Aorta (tissue), 5 donors: ENCODE data around the gene PKD1. TPM values are rescaled to one million over a fixed set of nuclear protein-coding genes. Genes with fewer than 3 reads are reported as not detected.

Experiments used
- ATAC-seq: fragments of 200-7000 bp; cut with Tn5 transposase; one replicate; pipeline ENCODE4 v1.9.1; 2022; ENCODE audit warnings: moderate library complexity; ENCODE audit not compliant: low FRiP score
- DNase-seq, 2 donors: peaks; one replicate each; pipeline ENCODE4 v3.0.0-alpha.2; 2020
- H3K27ac ChIP-seq, 2 donors: one replicate each; pipeline ENCODE4 v1.5.1; 2013; ENCODE audit warnings: low read length in 2 of 2, mild to moderate bottlenecking in 2 of 2, moderate library complexity in 2 of 2, control low read depth in 1 of 2, inconsistent platforms in 1 of 2, low read depth in 1 of 2
- H3K27me3 ChIP-seq, 2 donors: one replicate each; pipeline ENCODE4 v1.6.1; 2013; ENCODE audit warnings: control low read depth in 1 of 2, low read length in 1 of 2, mild to moderate bottlenecking in 1 of 2, moderate library complexity in 1 of 2; ENCODE audit not compliant: insufficient read depth in 2 of 2, control insufficient read depth in 1 of 2
- H3K36me3 ChIP-seq, 2 donors: one replicate each; pipeline ENCODE4 v1.6.1; 2013; ENCODE audit warnings: control low read depth in 1 of 2, low read length in 1 of 2, mild to moderate bottlenecking in 1 of 2; ENCODE audit not compliant: insufficient read depth in 2 of 2, control insufficient read depth in 1 of 2
- H3K4me1 ChIP-seq, 2 donors: one replicate each; pipeline ENCODE4 v1.6.1; 2013; ENCODE audit warnings: low read length in 2 of 2, control low read depth in 1 of 2, mild to moderate bottlenecking in 1 of 2, moderate library complexity in 1 of 2; ENCODE audit not compliant: insufficient read depth in 2 of 2, control insufficient read depth in 1 of 2
- H3K4me3 ChIP-seq, 2 donors: one replicate each; pipeline ENCODE4 v1.5.1; 2013; ENCODE audit warnings: low read length in 2 of 2, control low read depth in 1 of 2, mild to moderate bottlenecking in 1 of 2
- H3K9me3 ChIP-seq: one replicate; pipeline ENCODE4 v1.6.1; 2013; ENCODE audit warnings: mild to moderate bottlenecking, low read length; ENCODE audit not compliant: control insufficient read depth
- WGBS, 2 donors: extraction: QIAGEN DNeasy Blood & Tissue Kit; methylation state at CpG; one replicate each; pipeline ENCODE4 v1.1.7; 2013; 5-methylcytosine and 5-hydroxymethylcytosine counted together
- intact Hi-C, 2 donors: fragments of 100-400 bp; cut with DNase I; formaldehyde crosslinking; loops; one replicate each; pipeline versions ENCODE4 v1.14.2 to v1.15.0; 2022
- polyA plus RNA-seq, 2 donors: library from polyadenylated mRNA; stranded (reverse); fragments of 200-250 nt; gene quantifications; one replicate each; pipeline ENCODE4 v1.2.3, GENCODE V29; 2013
- total RNA-seq, 2 donors: library from RNA; stranded (reverse); fragmentation: NEBNext Ultra II Directional; extraction: Animal tissue kit (Norgen Biotek cat#: 25700); gene quantifications; one replicate each; pipeline ENCODE4 v1.2.1, GENCODE V29; 2021
- donor health status: healthy with polysubstance abuse.
- donor health status: Bipolar disorder and iron deficiency.
- donor health status: DM: no; HTN: no; CAD: no.
- donor health status: DM: no; HTN: no; CAD: no.
- donor health status: DM: yes; HTN: yes; CAD: no.

PKD1 gene
- total and polyA plus RNA-seq, 4 donors, result 42.8 to 337 (median 297) TPM

DNA sequence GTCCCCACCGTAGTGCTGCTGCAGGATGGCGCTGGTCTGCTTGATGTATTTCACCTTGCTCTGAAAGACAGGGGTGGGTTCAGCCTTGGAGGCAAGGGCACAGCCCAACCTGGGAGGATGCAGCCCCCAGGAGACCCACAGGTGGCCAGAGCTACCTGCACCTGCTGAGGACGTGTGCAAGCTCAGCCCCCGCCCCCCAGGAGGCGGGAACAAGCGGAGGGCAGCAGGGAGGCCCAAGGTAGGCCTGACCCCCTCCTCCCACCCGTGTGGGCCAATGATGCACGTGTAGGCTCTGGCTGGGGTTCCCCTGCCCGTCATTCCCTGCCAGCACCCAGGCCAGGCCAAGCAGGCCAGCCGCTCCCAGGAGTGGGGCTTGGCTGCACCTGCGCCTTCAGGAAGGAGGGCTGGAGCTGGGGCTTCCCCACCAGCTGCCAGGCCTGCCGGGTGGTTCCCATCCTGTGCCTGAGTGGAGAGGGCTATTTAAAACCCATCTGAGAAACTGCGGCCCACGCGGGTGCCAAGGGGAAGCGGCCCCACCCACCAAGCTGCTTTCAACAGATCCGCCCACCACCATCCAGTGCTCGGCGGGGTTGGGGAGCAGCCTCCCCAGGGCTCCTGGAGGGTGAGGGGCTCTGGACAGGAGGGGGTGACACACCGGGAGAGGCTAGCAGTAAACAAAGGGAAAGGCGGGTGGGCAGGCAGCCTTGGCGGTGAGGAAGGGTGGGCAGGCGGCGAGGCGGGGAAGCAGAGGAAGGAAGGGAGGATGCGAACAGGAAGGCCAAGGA lies 91.8 kb downstream of the PKD1 start:
- no peaks in the 10 kb centered on the region for H3K27me3 ChIP-seq
- WGBS, 2 donors, result 59 to 68% methylated on average over 24 to 26 of the region's 26 CpGs
- intact Hi-C loops, result no loop called here
- H3K36me3 ChIP-seq, result no peaks in the 10 kb centered on the region
- DNase-seq (no peak), ATAC-seq (no peak)
- no peak overlapping the region for H3K4me3 ChIP-seq
- H3K27ac ChIP-seq, result no peak overlapping the region
- no peaks in the 10 kb centered on the region for H3K9me3 ChIP-seq
- no peaks in the 10 kb centered on the region for H3K4me1 ChIP-seq

DNA sequence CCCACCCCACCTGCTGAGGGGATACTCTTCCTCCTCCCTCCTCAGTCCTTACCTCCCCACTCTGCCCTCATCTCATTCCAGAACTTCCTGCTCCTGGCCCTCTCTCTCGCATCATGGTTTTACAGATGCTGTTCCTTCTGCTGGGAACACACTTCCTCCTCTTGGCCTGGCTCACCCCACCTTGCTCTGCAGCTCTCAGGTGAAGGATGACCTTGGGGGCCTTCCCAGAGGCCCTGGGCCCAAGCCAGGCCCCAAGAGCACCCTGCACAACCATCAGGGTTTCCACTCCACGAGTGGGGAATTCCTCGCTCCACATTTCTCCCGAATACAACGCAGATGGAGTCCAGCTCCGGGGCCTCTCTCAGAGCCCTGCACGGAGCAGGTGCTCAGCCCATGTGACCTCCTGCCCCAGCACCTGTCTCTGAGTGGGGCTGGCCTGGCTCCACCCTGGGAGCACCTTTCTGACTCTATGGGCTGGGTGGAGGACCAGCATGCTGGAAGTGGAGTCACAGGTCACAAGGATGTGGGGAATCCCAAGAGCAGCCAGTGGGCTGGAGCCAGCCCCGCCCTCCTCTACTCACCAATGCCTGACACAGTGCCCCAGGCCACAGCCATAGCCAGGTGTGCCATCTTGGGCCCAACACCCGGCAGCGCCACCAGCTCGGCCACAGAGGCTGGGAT lies 92.6 kb downstream of the PKD1 start:
- Histone ChIP-seq H3K9me3 (no peaks in the 10 kb centered on the region), H3K4me1 (no peaks in the 10 kb centered on the region), H3K27ac (no peak overlapping the region), H3K27me3 (no peaks in the 10 kb centered on the region), H3K36me3 (no peaks in the 10 kb centered on the region), H3K4me3 (no peak overlapping the region)
- WGBS, 2 donors, result 89 to 92% methylated on average over 11 of the region's 11 CpGs
- DNase-seq (no peak), ATAC-seq (no peak)
- intact Hi-C loops, result no loop called here

DNA sequence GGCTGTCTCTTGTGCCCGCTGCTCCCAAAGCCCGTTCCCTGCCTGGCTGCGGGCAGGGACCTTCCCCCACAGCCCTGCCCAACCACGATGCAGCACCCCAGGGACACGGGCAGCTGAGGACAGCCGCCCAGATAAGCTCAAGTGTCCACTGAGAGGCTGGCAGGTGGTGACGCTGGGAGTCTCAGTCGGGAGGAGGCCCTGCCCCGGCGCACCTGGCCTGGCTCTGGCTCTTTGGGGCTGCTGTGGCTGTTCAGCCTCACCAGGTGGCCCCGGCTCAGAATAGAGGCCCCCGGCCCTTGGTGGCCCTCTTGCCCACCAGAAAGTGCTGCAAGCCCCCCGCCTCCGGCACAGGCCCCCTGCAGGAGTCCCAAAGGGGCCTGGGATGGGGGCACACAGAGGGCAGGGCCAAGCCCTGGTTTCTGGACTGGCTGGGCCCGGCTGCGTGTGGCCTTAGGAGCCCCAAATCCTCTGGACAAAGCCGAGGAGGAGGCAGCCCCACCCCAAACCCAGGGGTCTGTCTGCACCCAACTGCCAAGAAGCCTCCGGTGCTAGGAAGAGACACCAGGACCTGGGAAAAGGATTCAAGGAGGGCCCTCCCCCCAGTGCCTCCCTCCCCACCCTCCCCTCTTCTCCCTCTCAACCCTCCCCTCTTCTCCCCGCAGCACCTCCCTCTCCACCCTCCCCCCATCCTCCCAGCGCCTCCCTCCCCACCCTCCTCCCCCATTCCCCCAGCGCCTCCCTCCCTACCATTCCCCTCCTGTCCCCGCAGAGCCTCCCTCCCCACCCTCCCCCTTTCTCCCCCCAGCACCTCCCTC lies 93.3 kb downstream of the PKD1 start:
- intact Hi-C loops, result no loop called here
- H3K4me3 ChIP-seq, result no peak overlapping the region
- H3K36me3 ChIP-seq, result no peaks in the 10 kb centered on the region
- H3K9me3 ChIP-seq, result no peaks in the 10 kb centered on the region
- H3K27me3 ChIP-seq, result no peaks in the 10 kb centered on the region
- DNase-seq (no peak), ATAC-seq (no peak)
- H3K27ac ChIP-seq, result no peak overlapping the region
- H3K4me1 ChIP-seq, result no peaks in the 10 kb centered on the region
- 85 to 88% methylated on average over 18 to 22 of the region's 22 CpGs for WGBS, 2 donors

DNA sequence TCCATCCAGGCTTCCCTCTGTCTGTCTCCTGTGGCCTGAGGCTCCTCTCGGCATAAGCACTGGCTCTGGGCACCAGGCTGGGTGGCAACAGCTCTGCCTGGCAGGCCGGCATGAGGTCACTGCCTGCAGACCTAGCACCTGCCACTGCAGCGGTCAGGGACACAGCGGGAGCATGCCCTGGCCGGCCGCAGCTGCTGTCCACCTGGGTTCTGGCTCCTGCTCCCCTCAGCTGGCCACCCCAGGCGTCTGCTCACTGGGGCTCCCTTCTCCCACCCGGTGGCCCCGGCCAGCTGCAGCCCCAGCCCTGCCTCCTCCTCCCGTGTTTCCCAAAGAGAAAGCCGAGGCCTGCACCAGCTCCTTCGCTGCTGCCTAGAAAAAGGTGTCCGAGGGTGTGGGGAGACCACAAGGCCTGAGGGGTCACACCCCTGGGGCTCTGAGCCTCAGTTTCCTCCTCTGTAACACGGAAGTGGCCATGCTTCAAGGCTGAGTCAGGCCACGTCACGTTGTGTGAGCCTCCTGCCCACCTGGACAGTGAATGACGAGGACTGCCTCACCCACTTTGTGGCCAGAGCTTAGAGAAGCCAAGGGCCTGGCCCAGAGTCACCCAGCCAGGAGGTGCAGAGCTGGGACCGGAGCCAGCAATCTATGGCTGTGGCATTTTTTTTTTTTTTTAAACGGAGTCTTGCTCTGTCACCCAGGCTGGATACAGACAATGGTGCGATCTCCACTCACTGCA lies 94.7 kb downstream of the PKD1 start:
- intact Hi-C loops, result no loop called here
- WGBS, 2 donors, result 80 to 81% methylated on average over 20 of the region's 20 CpGs
- ATAC-seq (no peak), DNase-seq (no peak)
- no peak overlapping the region for H3K4me3 ChIP-seq
- no peaks in the 10 kb centered on the region for H3K4me1 ChIP-seq
- H3K27ac ChIP-seq, result no peak overlapping the region
- H3K36me3 ChIP-seq, result no peaks in the 10 kb centered on the region
- no peaks in the 10 kb centered on the region for H3K9me3 ChIP-seq
- no peaks in the 10 kb centered on the region for H3K27me3 ChIP-seq

DNA sequence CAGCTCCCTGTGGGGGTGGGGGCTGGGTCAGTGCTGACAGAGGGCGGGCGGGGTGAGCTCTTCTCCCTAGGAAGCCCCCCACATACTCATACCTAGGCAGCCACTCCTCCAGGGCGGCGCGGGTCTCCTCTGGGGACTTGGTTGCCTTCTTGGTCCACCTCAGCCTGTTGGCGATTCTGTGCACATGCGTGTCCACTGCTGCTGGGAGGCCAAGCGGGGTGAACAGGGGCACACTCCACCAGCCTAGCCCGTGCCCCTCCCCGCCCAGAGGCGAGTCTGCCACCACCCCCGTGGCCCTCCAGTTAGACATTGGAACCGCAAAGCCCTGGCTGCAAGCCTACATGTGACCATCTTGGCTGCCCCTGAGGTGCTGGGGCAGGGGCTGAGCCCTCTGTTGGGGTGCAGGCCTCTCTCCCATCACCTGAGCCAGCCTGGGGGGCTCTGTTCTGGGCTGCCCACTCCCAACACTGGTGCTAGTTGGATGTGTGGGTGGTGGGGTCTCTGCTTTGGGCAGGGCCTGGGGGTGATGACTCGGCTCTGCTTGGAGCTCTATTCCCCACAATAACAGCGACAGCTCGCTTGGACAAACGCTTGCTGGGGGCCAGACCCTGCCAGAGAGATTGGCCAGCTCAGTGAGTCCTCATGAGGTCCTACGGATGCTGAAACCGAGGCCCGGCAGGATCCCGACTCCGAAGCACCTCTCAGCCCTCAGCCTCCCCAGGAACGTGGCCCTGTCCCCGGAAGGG lies 95.5 kb downstream of the PKD1 start:
- no peak for DNase-seq
- no peak overlapping the region for H3K4me3 ChIP-seq
- intact Hi-C loops, result no loop called here
- H3K36me3 ChIP-seq, result no peaks in the 10 kb centered on the region
- no peak for ATAC-seq
- no peak overlapping the region for H3K27ac ChIP-seq
- H3K4me1 ChIP-seq, result no peaks in the 10 kb centered on the region
- no peaks in the 10 kb centered on the region for H3K27me3 ChIP-seq
- WGBS, 2 donors, result 78 to 84% methylated on average over 21 to 24 of the region's 24 CpGs
- H3K9me3 ChIP-seq, result no peaks in the 10 kb centered on the region

DNA sequence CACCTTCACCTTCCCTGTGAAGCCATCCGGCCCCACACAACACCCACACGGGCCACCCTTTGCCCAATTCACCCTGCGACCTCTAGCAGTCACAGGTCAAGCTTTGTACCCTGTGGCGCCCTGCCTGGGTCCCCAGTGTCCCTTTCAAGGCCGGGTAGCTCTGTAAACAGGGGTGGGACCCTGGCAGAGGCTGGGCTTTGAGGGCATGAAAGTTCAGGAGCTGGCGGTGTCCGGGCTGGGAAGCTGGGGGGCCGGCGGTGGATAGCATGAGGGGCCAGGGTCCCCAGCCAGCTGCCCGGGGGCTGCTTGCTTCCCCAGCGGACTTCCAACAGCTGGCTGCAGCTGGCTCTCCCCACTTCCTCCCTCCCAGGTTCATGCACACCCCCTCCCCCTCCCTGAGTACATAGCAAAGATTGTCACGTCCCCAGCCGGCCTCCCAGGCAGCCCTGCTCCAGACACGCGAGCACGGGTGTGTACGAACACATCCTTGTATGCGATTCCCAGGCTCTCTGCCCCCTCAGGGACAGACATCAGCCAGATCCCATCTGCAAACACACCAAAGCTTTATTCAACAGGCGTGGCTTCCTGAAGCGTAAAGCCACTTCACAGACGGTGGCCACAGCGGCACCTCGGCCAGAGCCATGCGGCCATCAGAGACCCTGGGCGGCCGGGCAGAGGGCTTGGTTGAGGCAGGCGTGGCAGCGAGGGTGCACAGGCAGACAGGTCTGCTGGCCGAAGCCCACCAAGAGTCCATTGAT lies 96.2 kb downstream of the PKD1 start:
- ATAC-seq, result no peak
- Histone ChIP-seq H3K9me3 (no peaks in the 10 kb centered on the region), H3K4me3 (no peak overlapping the region), H3K27ac (no peak overlapping the region), H3K36me3 (no peaks in the 10 kb centered on the region), H3K27me3 (no peaks in the 10 kb centered on the region), H3K4me1 (no peaks in the 10 kb centered on the region)
- WGBS, 2 donors, result 68 to 74% methylated on average over 29 of the region's 29 CpGs
- no peak for DNase-seq
- intact Hi-C loops, result no loop called here
